Measurements from ENCODE around the gene HOXB1. TPM values are rescaled to one million over a fixed set of nuclear protein-coding genes. Genes with fewer than 3 reads are reported as not detected.

HOXB1 gene
- total and polyA plus RNA-seq, 2 experiments from 2014 or later: not detected

DNA sequence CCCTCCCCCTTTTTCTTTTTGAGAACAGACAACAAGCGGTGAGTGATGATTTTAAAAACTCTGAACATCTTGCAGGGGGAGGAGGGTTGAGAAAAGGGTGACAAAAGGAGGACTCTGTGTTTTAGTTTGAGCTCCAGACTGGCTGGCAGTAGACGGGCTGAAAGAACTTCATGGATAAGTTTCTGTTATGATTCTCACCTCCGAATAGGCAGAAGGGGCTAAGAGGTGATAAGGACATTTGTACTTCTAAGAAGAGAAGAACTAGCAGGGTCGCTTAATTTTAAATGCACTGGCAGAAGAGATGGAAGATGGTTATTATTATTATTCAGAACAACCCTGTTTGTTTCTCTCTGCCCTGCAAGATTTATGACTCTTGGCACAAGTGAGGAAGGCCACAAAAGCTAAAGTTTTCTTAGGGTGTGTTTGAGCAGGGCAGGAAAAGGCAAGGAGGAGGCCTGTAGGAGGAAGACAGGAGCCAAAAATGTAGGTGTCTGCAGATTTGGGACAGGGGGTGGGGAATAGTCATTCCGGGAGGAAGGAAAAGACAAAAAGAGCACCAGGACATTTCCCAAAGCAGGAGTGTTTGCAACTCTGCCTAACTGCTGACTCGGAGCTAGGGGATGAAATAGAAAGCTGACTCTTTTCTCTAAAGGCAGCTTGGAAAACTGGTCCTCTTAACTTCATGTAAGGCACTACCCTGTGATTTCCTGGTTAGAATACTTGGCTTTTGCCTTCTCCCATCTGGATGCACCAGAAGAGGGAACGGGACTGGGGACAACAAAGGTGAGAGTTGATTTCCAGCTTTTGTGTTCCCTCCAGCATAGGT lies 26.0 kb upstream of the HOXB1 start:
- peaks cover 100% of the 10 kb centered on the region for H3K27me3 ChIP-seq (ENCODE audit: insufficient read depth)
- TF ChIP-seq EZH2 (IDR thresholded peaks at IDR 0.05; ENCODE audit: low read depth, unreplicated experiment) (peak; percentile 62), JUNB (IDR thresholded peaks at IDR 0.05; ENCODE audit: unreplicated experiment) (no peak)
- H3F3A ChIP-seq (replicated peaks; ENCODE audit: low read depth): peaks cover 52% of the 10 kb centered on the region
- ATAC-seq: no peak
- H3K4me3 ChIP-seq: no peak overlapping the region
- H3K4me1 ChIP-seq (ENCODE audit: insufficient read depth): peaks cover 50% of the 10 kb centered on the region
- Mint-ChIP-seq H3K4me1 (peaks cover 25% of the 10 kb centered on the region), H3K27ac (no peak overlapping the region), H3K4me3 (no peak overlapping the region; the same call in 2 of the 3 replicates), H3K9me3 (no peaks in the 10 kb centered on the region; the same call in 1 of the 3 replicates), H3K27me3 (ENCODE audit: insufficient read depth, low read depth, poor library complexity) (peaks cover 99% of the 10 kb centered on the region), H3K36me3 (ENCODE audit: low read depth) (no peaks in the 10 kb centered on the region)
- no peak overlapping the region for H2AFZ ChIP-seq
- H3K4me2 ChIP-seq: no peak overlapping the region
- H3K27ac ChIP-seq (ENCODE audit: low read depth): no peak overlapping the region
- H3K79me2 ChIP-seq (replicated peaks; ENCODE audit: insufficient read depth): no peaks in the 10 kb centered on the region
- no peak for DNase-seq (ENCODE audit: low spot score)
- H3K36me3 ChIP-seq (ENCODE audit: insufficient read depth): no peaks in the 10 kb centered on the region
- peaks cover 59% of the 10 kb centered on the region for H4K20me1 ChIP-seq (replicated peaks; ENCODE audit: insufficient read depth)
- H3K9me2 ChIP-seq (ENCODE audit: insufficient read depth): no peaks in the 10 kb centered on the region

DNA sequence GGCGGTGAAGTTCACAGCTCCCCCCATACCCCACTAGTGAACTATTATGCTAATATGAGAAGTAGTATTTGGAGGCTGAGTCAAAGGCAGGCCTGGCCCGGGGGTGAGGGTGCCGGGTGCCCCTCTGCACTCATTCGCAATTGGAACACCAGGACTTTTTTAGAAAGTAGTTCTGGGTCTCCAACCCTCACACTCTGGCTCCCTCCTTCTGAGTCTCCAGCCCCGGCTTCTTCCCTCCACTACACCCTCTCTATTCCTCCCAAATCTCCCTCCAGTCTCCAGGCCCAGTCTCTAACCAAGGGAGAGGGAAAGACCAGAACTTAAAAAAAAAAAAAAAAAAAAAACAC lies 25.4 kb upstream of the HOXB1 start:
- peaks cover 28% of the 10 kb centered on the region for H3K4me1 Mint-ChIP-seq
- H3K27me3 Mint-ChIP-seq (ENCODE audit: insufficient read depth, low read depth, poor library complexity): peaks cover 99% of the 10 kb centered on the region
- Histone ChIP-seq H3K9me2 (ENCODE audit: insufficient read depth) (no peaks in the 10 kb centered on the region), H3K27me3 (ENCODE audit: insufficient read depth) (peaks cover 100% of the 10 kb centered on the region), H2AFZ (no peak overlapping the region), H3K4me1 (ENCODE audit: insufficient read depth) (peaks cover 54% of the 10 kb centered on the region), H3K4me3 (no peak overlapping the region), H3K36me3 (ENCODE audit: insufficient read depth) (no peaks in the 10 kb centered on the region), H3F3A (replicated peaks; ENCODE audit: low read depth) (peaks cover 47% of the 10 kb centered on the region), H3K4me2 (no peak overlapping the region), H4K20me1 (replicated peaks; ENCODE audit: insufficient read depth) (peaks cover 54% of the 10 kb centered on the region), H3K27ac (ENCODE audit: low read depth) (no peak overlapping the region), H3K79me2 (replicated peaks; ENCODE audit: insufficient read depth) (no peaks in the 10 kb centered on the region)
- no peak for DNase-seq (ENCODE audit: low spot score)
- H3K4me3 Mint-ChIP-seq: no peak overlapping the region
- H3K27ac Mint-ChIP-seq: no peak overlapping the region
- no peak for ATAC-seq
- H3K36me3 Mint-ChIP-seq (ENCODE audit: low read depth): no peaks in the 10 kb centered on the region
- TF ChIP-seq ZNF331 (CRISPR knock-in tag; IDR thresholded peaks at IDR 0.05; ENCODE audit: low read depth) (no peak), POLR2AphosphoS5 (IDR thresholded peaks at IDR 0.05; ENCODE audit: low read depth) (no peak), STAT1 (IDR thresholded peaks at IDR 0.05; ENCODE audit: unreplicated experiment) (no peak)
- TF ChIP-seq, protein P1, sequence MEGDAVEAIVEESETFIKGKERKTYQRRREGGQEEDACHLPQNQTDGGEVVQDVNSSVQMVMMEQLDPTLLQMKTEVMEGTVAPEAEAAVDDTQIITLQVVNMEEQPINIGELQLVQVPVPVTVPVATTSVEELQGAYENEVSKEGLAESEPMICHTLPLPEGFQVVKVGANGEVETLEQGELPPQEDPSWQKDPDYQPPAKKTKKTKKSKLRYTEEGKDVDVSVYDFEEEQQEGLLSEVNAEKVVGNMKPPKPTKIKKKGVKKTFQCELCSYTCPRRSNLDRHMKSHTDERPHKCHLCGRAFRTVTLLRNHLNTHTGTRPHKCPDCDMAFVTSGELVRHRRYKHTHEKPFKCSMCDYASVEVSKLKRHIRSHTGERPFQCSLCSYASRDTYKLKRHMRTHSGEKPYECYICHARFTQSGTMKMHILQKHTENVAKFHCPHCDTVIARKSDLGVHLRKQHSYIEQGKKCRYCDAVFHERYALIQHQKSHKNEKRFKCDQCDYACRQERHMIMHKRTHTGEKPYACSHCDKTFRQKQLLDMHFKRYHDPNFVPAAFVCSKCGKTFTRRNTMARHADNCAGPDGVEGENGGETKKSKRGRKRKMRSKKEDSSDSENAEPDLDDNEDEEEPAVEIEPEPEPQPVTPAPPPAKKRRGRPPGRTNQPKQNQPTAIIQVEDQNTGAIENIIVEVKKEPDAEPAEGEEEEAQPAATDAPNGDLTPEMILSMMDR (conservative IDR thresholded peaks at IDR 0.05; ENCODE audit: low read depth in 2 of 2): no peak
- TF ChIP-seq, protein P2, sequence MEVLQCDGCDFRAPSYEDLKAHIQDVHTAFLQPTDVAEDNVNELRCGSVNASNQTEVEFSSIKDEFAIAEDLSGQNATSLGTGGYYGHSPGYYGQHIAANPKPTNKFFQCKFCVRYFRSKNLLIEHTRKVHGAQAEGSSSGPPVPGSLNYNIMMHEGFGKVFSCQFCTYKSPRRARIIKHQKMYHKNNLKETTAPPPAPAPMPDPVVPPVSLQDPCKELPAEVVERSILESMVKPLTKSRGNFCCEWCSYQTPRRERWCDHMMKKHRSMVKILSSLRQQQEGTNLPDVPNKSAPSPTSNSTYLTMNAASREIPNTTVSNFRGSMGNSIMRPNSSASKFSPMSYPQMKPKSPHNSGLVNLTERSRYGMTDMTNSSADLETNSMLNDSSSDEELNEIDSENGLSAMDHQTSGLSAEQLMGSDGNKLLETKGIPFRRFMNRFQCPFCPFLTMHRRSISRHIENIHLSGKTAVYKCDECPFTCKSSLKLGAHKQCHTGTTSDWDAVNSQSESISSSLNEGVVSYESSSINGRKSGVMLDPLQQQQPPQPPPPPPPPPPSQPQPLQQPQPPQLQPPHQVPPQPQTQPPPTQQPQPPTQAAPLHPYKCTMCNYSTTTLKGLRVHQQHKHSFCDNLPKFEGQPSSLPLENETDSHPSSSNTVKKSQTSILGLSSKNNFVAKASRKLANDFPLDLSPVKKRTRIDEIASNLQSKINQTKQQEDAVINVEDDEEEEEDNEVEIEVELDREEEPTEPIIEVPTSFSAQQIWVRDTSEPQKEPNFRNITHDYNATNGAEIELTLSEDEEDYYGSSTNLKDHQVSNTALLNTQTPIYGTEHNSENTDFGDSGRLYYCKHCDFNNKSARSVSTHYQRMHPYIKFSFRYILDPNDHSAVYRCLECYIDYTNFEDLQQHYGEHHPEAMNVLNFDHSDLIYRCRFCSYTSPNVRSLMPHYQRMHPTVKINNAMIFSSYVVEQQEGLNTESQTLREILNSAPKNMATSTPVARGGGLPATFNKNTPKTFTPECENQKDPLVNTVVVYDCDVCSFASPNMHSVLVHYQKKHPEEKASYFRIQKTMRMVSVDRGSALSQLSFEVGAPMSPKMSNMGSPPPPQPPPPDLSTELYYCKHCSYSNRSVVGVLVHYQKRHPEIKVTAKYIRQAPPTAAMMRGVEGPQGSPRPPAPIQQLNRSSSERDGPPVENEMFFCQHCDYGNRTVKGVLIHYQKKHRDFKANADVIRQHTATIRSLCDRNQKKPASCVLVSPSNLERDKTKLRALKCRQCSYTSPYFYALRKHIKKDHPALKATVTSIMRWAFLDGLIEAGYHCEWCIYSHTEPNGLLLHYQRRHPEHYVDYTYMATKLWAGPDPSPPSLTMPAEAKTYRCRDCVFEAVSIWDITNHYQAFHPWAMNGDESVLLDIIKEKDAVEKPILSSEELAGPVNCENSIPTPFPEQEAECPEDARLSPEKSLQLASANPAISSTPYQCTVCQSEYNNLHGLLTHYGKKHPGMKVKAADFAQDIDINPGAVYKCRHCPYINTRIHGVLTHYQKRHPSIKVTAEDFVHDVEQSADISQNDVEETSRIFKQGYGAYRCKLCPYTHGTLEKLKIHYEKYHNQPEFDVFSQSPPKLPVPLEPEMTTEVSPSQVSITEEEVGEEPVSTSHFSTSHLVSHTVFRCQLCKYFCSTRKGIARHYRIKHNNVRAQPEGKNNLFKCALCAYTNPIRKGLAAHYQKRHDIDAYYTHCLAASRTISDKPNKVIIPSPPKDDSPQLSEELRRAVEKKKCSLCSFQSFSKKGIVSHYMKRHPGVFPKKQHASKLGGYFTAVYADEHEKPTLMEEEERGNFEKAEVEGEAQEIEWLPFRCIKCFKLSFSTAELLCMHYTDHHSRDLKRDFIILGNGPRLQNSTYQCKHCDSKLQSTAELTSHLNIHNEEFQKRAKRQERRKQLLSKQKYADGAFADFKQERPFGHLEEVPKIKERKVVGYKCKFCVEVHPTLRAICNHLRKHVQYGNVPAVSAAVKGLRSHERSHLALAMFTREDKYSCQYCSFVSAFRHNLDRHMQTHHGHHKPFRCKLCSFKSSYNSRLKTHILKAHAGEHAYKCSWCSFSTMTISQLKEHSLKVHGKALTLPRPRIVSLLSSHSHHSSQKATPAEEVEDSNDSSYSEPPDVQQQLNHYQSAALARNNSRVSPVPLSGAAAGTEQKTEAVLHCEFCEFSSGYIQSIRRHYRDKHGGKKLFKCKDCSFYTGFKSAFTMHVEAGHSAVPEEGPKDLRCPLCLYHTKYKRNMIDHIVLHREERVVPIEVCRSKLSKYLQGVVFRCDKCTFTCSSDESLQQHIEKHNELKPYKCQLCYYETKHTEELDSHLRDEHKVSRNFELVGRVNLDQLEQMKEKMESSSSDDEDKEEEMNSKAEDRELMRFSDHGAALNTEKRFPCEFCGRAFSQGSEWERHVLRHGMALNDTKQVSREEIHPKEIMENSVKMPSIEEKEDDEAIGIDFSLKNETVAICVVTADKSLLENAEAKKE (CRISPR knock-in tag; IDR thresholded peaks at IDR 0.05): no peak
- TF ChIP-seq, protein P3, sequence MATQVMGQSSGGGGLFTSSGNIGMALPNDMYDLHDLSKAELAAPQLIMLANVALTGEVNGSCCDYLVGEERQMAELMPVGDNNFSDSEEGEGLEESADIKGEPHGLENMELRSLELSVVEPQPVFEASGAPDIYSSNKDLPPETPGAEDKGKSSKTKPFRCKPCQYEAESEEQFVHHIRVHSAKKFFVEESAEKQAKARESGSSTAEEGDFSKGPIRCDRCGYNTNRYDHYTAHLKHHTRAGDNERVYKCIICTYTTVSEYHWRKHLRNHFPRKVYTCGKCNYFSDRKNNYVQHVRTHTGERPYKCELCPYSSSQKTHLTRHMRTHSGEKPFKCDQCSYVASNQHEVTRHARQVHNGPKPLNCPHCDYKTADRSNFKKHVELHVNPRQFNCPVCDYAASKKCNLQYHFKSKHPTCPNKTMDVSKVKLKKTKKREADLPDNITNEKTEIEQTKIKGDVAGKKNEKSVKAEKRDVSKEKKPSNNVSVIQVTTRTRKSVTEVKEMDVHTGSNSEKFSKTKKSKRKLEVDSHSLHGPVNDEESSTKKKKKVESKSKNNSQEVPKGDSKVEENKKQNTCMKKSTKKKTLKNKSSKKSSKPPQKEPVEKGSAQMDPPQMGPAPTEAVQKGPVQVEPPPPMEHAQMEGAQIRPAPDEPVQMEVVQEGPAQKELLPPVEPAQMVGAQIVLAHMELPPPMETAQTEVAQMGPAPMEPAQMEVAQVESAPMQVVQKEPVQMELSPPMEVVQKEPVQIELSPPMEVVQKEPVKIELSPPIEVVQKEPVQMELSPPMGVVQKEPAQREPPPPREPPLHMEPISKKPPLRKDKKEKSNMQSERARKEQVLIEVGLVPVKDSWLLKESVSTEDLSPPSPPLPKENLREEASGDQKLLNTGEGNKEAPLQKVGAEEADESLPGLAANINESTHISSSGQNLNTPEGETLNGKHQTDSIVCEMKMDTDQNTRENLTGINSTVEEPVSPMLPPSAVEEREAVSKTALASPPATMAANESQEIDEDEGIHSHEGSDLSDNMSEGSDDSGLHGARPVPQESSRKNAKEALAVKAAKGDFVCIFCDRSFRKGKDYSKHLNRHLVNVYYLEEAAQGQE (IDR thresholded peaks at IDR 0.05; ENCODE audit: unreplicated experiment): no peak
- H3K9me3 Mint-ChIP-seq: no peaks in the 10 kb centered on the region; the same call in 1 of the 3 replicates

Measured in GM23338 (cell line).